HG03196 (cell line): ENCODE data around the gene SLC25A21.
"Not testable (repeated sequence)": the region's sequence is repeated elsewhere in the genome, so short reads cannot be mapped to it uniquely, and the experiment has no call there.

Experiments used
- ATAC-seq: cut with Tn5 transposase; IDR thresholded peaks from one replicate; pipeline ENCODE4 v1.9.1; 2021; ENCODE audit not compliant: unreplicated experiment

The SLC25A21 gene

DNA sequence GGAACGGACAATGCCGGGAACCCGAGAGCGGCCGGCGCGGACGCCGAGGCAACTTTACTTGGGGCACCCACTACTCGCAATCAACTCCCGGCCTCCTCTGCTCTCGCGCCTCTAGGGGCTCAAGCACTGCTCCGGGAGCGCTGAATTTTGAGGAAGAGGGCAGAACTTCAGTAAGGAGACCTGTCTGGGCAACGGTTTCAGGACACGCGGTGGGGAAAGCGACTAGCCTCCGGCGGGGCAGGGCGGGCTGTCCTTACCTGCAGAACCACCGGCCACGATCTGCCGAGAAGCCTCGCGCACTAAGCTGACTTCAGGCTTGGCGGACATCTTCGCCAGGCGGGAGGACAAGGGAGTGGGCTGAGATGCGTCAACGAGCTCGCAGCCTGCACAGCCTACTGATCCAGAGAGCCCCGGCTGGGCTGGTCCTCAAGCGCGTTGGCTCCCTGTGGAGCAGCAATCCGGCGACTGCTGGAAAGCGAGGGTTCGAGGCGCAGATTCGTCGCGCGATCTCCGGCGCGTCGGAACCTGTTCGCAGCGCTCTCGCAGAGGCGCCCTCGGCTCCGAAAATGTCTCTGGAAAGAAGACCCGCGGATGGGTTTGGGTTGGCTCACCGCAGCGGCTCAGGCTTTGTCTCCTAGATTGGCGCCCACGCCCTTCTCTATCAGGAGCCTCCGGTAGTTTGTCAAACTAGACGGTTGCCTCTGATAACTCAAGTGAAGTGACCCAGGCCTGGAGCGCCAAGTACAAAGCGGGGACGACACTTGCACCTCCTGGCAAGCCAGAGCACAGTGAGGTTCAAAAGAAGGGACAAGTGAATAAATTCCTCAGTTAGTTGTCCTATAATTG is at the start of gene SLC25A21:
Gene SLC25A21 (minus strand): TSS at position 583 of the 846 bp plus-strand sequence.
- no peak for ATAC-seq

DNA sequence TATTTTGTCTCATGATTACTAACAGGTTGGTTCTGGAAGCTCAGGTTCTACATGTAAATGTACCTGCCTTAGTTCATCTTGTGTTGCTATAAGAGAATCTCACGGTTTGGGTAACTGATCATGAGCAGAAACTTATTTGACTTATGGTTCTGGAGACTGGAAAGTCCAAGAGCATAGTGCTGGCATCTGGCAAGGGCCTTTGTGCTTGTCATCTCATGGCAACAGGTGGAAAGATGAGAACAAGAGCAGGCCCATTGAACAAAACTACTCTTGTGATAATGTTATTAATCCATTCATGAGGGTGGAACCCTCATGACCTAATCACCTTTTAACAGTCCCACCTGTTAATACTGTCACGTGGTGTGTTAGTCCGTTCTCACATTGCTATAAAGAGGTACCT is 48.7 kb upstream of the SLC25A21 start:
- no peak for ATAC-seq

DNA sequence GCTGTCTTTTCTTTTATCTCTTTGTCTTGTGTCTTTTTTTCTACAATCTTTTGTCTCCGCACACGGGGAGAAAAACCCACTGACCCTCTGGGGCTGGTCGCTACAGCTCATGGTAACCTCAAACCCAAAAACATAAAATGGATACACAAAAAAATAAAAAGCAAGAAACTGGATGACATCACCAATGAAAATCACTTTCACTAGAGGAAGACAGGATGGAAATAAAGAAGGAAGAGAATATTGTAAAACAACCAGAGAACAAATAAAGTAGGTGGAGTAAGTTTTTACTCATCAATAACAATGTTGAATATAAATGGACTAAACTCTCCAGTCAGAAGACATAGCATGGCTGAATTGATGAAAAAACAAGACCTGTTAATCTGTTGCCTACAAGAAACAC is 42.9 kb upstream of the SLC25A21 start:
- no peak for ATAC-seq

DNA sequence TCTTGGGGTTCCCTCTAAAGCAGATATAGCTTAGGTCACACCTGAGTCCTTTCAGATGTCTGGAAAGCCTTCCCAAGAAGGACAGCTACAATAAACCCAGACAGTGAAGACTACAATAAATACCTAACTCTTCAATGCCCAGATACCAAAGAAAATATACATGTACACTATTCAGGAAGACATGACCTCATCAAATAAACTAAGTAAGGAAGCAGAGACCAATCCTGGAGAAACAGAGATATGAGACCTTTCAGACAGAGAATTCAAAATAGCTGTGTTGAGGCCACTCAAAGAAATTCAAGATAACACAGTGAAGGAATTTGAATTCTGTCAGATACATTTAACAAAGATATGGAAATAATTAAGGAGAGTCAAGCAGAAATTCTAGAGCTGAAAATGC is 40.6 kb upstream of the SLC25A21 start:
- no peak for ATAC-seq

DNA sequence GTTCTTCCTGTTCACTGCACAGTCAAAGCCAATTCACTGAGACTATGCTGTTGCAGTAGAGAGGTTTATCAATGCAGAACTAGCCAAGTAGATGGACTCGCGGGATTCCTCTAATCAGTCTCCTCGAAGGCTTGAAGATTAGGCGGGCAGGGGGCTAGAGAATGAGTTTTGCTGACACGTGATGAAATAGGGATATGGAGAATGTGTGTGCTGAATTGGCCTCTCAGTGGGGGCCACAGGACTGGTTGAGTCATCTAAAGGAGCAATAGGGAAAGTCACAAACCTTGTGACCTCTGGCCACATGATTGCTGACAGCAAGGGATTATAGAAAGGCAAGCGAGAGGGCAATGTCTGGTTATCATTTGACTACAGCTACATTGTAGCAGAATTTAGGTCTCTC is 38.0 kb upstream of the SLC25A21 start:
- no peak for ATAC-seq

DNA sequence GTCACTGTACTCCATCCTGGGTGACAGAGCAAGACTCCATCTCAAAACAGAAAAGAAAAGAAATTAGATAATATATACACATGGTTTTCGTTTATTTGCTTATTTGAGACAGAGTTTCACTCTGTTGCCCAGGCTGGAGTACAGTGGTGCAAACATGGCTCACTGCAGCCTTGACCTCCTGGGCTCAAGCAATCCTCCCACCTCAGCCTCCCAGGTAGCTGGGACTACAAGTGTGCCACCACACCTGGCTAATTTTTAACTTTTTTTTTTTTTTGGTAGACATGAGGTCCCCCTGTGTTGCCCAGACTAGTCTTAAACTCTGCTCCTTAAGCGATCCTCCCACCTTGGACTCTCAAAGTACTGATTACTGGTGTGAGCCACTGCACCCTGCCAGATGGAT is 37.2 kb upstream of the SLC25A21 start:
- not testable (repeated sequence) for ATAC-seq

DNA sequence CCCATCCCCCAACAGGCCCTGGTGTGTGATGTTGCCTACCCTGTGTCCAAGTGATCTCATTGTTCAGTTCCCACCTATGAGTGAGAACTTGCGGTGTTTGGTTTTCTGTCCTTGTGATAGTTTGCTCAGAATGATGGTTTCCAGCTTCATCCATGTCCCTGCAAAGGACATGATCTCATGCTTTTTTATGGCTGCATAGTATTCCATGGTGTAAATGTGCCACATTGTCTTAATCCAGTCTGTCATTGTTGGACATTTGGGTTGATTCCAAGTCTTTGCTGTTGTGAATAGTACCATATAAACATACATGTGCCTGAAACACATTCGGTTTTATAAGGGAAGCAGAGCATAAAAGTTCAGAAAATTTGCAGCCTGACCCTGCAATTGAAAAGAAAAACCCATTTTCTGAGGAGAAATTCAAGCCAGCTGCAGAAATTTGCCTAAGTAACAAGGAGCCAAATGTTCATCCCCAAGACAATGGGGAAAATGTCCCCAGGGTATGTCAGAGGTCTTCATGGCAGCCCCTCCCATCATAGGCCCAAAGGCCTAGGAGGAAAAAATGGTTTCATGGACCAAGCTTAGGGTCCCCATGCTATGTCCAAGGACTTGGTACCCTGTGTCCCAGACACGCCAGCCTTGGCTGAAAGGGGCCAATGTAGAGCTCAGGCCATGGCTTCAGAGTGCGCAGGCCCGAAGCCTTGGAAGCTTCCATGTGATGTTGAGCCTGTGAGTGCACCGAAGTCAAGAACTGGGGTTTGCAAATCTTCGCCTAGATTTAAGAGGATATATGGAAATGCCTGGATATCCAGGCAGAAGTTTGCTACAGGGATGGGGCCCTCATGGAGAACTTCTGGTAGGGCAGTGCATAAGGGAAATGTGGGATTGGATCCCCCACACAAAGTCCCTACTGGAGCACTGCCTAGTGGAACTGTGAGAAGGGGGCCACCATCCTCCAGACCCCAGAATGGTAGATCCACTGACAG is 33.5 kb upstream of the SLC25A21 start:
- ATAC-seq = not testable (repeated sequence)

DNA sequence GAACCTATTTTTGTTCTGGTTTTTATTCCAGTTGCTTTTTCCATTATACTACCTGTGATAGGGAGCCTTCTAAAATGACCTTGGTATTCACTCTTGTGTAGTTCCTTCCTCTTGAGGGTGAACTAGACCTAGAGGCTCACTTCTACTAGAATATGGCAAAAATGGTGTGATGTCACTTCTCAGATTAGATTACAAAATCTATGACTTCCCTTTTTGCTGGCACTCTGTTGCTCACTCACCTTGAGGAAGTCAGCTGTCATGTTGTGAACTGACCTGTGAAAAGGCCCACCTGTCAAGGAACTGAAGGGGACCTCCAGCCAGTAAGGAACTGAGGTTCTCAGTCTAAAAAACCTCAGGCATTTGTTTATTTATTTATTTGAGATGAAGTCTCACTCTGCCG is 31.0 kb upstream of the SLC25A21 start:
- no peak for ATAC-seq

DNA sequence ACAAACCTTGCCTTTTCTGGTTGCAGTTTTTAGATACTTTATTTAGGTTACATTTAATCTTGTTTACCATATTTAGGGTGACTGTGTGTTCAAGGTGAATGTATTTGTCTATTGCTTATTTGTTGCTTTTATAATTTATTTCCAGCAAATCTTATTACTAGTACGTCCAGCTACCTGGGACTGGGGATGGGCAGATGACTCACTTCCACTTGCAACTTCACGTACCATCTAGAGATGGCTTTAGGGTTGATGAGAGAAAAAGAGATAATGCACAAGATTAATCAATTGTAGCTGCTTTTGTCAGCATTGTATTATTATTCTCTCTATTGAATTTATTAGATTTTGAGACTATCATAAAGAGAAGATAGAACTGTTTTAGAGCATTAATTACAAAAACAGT is 30.4 kb upstream of the SLC25A21 start:
- no peak for ATAC-seq

DNA sequence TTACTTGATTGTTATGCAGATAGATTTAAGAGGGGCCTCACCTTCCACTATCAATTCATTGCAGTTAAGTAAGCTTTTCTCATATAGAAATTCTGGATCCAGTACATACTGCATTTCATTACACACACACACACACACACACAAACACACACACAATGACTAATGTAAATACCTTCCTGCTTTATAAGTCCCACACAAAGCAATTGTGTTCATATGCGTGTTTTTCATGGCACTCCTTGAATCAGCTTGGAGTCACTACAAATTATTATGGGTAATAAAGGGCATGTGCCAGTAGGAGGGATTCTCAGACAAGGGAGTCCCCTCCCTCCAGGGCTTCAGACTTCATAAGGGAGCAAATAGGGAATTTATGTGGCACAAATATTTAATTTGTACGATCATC is 29.9 kb upstream of the SLC25A21 start:
- no peak for ATAC-seq

DNA sequence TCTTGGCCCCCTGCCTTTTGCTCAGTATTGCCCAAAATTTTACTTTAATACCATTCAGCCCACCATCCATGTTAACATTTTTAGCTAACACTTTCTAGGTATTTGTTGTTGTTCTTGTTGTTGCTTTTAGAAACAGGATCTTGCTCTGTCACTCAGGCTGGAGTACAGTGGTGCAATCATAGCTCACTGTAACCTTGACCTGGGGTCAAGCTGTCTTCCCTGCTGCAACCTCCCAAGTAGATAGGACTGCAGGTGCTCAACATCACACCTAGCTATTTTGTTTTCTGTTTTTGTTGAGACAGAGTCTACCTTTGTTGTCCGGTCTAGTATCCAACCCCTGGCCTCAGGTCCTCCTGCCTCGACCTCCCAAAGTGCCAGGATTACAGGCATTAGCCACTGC is 29.3 kb upstream of the SLC25A21 start:
- ATAC-seq = no peak

DNA sequence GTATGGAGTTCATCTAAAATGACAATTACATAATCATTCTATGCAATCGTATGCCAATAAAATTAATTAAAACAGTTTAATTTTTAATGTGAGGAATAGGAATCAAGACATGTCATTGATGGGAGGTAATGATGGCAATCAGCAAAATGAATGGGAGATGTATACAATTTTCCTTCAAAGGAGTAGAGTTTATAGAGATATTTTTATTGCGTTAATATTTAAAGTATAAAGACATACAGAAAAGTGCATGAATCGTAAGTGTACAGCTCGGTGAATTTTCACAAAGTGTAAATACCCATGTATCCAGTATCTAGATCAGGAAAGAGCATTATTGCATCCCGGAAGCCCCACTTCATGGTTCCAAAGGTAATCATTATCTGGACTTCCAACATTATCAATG is 26.5 kb upstream of the SLC25A21 start:
- ATAC-seq = no peak

DNA sequence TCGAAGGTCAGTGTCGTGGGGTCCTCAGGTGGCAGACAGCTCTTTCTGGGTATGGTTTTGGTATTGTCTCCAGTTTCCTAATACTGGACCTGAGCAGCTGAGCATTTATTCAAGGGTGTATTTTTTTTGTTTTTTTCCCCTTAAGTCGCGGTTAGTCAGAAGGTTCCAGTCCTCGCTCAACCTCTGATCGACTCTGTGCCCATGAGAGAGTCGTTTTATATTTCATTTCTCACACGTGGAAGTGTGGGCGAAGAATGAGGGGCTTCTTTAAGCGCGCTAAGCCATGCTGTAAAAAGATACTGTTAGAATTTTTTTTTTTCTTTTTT is 25.8 kb upstream of the SLC25A21 start:
- ATAC-seq = no peak

DNA sequence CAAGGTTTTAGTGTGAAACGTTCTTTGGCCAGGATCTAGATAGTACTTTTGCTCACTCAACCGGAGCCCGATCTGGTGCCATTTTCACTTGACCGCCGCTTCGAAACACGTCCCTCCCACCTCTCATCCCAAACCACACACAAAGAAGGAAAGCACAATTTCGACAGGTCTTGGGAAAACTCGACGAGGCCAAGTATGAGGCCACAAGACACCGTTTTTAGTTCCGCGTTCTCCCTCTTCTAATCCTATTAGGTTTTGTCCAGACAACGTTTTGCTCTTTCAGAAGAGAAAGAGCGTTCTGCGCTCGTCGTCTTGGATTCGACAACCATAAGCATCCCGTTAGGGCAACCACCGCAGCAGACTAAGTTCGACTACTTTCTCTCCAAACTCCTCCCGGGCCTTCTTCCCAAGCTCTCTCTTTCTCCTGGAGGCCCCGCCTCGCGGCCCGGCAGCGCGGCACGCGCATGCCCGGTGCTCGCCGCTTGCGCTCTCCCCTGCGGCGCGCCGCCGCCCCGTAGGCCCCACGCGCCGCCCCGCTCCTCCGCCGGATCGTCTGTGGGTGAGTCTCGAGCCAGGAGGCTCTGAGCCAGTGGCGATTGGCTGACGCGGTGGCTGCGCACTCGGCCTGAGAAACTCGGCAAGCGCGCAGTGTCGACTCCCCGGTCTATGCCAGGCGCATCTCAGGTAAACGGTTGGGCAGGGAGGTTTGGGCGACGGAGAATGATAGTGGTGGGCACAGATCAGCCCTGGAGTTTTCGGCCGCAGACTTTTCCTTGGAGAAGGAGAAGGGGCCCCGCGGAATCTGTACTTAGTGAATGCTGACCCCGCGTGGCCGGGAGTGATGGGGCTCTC is 25.2 kb upstream of the SLC25A21 start, which contains the start of gene MIPOL1:
Gene MIPOL1 (plus strand): TSS at position 517 of the 852 bp plus-strand sequence. CDS start 49,952 bp downstream, outside the sequence.
- no peak for ATAC-seq

DNA sequence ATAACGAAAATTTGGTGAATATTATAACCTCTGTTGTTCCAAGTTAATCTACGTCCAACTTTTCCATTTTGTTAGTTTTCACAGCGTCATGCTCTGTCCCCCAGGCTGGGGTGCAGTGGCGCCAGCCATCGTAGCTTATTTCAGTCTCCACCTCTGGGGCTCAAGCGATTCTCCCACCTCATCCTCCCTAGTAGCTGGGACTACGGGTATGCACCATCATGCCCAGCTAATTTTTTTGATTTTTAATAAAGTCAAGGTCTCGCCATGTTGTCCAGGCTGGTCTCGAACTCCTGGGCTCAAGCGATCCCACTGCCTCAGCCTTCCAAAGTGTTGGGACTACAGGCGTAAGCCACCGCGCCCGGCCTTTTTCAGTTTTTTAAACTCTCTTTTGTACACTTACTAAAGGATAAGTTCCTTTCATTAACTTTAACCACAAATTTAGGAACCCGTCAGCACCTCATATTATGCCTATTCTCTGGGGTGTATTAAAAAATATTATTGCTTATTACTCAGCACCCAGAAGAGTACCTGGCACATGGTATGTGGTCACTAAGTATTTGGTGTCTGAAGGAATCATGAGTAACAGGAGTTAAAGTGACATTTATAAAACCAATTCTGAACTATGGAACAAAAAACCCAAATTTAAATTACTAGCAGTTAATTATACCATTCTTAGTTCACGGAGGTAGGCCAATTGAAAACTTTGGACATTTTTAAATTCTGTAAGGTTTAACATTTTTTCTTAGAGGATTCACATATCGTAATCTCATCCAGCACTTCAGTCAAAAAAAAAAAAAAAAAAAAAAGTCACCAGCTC is 24.4 kb upstream of the SLC25A21 start:
- no peak for ATAC-seq

DNA sequence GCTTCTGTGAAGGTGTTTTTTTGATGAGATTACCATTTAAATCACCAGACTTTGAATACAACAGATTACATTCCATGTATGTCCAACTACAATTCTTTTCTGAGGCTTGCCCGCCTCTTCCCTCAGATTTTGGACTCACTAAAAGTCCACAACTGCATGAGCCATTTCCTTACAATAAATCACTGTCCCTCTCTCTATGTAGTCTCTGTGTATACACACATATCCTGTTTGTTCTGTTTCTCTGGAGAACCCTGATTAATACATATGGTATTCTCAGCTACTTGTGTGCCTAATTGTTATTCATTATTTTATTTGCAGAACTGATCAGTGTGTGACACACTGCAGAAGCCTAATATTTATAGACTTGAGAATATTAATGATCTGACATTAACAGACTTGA is 22.9 kb upstream of the SLC25A21 start:
- no peak for ATAC-seq

DNA sequence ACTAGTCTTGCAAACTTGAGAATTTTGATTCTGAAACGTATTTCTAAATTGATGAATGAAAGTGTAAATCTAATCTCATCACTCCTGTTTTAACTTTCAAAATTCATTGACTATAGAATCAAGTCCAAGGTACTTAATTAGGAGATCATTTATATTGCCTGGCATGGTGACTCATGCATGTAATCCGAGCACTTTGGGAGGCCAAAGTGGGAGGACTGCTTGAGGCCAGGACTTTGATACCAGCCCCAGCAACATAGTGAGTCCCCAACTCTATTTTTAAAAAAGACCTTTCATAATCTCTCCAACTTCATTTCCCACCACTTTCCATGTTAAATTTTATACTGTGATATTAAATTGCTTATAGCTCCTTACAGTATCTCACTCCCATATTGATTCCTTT is 22.3 kb upstream of the SLC25A21 start:
- ATAC-seq = no peak

DNA sequence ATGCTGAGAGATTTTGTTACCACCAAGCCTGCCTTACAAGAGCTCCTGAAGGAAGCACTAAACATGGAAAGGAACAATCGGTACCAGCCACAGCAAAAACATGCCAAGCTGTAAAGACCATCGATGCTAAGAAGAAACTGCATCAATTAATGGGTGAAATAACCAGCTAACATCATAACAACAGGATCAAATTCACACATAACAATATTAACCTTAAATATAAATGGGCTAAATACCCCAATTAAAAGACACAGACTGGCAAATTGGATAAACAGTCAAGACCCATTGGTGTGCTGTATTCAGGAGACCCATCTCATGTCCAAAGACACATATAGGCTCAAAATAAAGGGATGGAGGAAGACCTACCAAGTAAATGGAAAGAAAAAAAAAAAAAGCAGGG is 17.3 kb upstream of the SLC25A21 start:
- not testable (repeated sequence) for ATAC-seq

DNA sequence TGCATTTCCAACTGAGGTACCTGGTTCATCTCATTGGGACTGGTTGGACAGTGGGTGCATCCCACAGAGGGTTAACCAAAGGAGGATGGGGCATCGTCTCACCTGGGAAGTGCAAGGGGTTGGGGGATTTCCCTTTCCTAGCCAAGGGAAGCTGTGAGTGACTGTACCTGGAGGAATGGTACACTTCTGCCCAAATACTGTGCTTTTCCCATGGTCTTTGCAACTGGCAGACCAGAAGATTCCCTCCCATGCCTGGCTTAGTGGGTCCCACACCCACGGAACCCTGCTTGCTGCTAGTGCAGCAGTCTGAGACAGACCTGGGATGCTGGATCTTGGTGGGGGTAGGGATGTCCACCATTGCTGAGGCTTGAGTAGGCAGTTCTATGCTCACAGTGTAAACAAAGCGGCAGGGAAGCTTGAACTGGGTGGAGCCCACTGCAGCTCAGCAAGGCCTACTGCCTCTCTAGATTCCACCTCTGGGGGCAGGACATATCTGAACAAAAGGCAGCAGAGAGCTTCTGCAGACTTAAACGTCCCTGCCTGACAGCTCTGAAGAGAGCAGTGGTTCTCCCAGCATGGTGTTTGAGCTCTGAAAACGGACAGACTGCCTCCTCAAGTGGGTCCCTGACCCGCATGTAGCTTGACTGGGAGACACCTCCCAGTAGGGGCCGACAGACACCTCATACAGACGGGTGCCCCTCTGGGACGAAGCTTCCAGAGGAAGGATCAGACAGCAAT is 15.6 kb upstream of the SLC25A21 start:
- not testable (repeated sequence) for ATAC-seq
